ENCODE data around the gene SLC30A2.

The SLC30A2 gene

GRCh38 chr1:26020941-26021646, 24.8 kb downstream of the SLC30A2 start:
- TF ChIP-seq TAF1 (IDR thresholded peaks at IDR 0.05; ENCODE audit: borderline replicate concordance, insufficient read depth, low read length) = no peak
- no peak for TF ChIP-seq SIN3A (IDR thresholded peaks at IDR 0.05; ENCODE audit: borderline replicate concordance, insufficient read depth, low read length)
- no peak for TF ChIP-seq FOXP2 (optimal IDR thresholded peaks at IDR 0.05; ENCODE audit: borderline replicate concordance, extremely low read depth, extremely low read length, insufficient read depth)
- TF ChIP-seq REST (IDR thresholded peaks at IDR 0.05; ENCODE audit: insufficient read depth in 1 of 2, low read depth in 2 of 2, low read length in 2 of 2) = no peak
- no peak for TF ChIP-seq POLR2AphosphoS5 (IDR thresholded peaks at IDR 0.05; ENCODE audit: low read depth, low read length)

GRCh38 chr1:26020330-26020768, 25.6 kb downstream of the SLC30A2 start:
- TF ChIP-seq TAF1 (IDR thresholded peaks at IDR 0.05; ENCODE audit: borderline replicate concordance, insufficient read depth, low read length) = no peak
- TF ChIP-seq POLR2AphosphoS5 (IDR thresholded peaks at IDR 0.05; ENCODE audit: low read depth, low read length) = no peak
- no peak for TF ChIP-seq FOXP2 (optimal IDR thresholded peaks at IDR 0.05; ENCODE audit: borderline replicate concordance, extremely low read depth, extremely low read length, insufficient read depth)
- no peak for TF ChIP-seq REST (IDR thresholded peaks at IDR 0.05; ENCODE audit: insufficient read depth in 1 of 2, low read depth in 2 of 2, low read length in 2 of 2)
- no peak for TF ChIP-seq SIN3A (IDR thresholded peaks at IDR 0.05; ENCODE audit: borderline replicate concordance, insufficient read depth, low read length)

DNA sequence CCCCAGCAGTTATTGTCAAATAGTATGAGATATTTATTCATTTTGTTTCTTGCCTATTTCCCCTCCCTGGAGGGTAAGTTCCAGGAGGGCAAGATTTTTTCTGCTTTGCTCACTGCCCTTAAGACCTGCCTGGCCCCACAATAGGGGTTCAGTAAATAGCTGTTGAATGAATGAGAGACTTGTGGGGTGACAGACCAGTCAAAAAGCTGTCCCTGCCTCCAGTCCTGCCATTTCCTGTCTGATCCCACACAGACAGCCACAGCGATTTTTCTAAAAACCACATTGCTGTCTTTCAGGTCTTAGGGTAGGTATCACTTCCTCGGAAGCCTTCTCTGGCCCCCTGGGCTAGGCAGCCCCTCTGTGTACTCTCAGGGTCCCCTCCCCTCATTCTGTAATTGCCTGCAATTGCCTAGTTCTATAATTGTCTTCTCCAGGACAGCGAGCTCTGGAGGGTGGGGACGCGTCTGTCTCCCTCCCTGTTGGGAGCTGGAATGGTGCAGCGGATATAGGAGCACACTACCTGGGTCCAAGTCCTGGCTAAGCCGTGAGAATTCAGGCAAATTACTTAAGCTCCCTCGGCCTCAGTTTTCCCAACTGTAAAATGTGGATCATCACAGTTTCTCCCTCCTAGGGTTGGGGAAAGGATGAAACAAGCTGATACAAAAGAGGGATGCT, 26.1 kb downstream of the SLC30A2 start:
- no peak for TF ChIP-seq SIN3A (IDR thresholded peaks at IDR 0.05; ENCODE audit: borderline replicate concordance, insufficient read depth, low read length)
- no peak for TF ChIP-seq TAF1 (IDR thresholded peaks at IDR 0.05; ENCODE audit: borderline replicate concordance, insufficient read depth, low read length)
- TF ChIP-seq REST (IDR thresholded peaks at IDR 0.05; ENCODE audit: insufficient read depth in 1 of 2, low read depth in 2 of 2, low read length in 2 of 2) = no peak
- no peak for TF ChIP-seq FOXP2 (optimal IDR thresholded peaks at IDR 0.05; ENCODE audit: borderline replicate concordance, extremely low read depth, extremely low read length, insufficient read depth)
- no peak for TF ChIP-seq POLR2AphosphoS5 (IDR thresholded peaks at IDR 0.05; ENCODE audit: low read depth, low read length)

GRCh38 chr1:26017606-26018005, 28.3 kb downstream of the SLC30A2 start:
- TF ChIP-seq TAF1 (IDR thresholded peaks at IDR 0.05; ENCODE audit: borderline replicate concordance, insufficient read depth, low read length) (no peak), REST (IDR thresholded peaks at IDR 0.05; ENCODE audit: insufficient read depth in 1 of 2, low read depth in 2 of 2, low read length in 2 of 2) (no peak), FOXP2 (optimal IDR thresholded peaks at IDR 0.05; ENCODE audit: borderline replicate concordance, extremely low read depth, extremely low read length, insufficient read depth) (no peak), SIN3A (IDR thresholded peaks at IDR 0.05; ENCODE audit: borderline replicate concordance, insufficient read depth, low read length) (no peak), POLR2AphosphoS5 (IDR thresholded peaks at IDR 0.05; ENCODE audit: low read depth, low read length) (no peak)

All from PFSK-1 (cell line).